ENCODE data around the gene MACF1.
A peak's percentile ranks its signal among the peaks of the same experiment; 100 is the strongest.
"Not testable (repeated sequence)": the region's sequence is repeated elsewhere in the genome, so short reads cannot be mapped to it uniquely, and the experiment has no call there.

Gene MACF1

DNA sequence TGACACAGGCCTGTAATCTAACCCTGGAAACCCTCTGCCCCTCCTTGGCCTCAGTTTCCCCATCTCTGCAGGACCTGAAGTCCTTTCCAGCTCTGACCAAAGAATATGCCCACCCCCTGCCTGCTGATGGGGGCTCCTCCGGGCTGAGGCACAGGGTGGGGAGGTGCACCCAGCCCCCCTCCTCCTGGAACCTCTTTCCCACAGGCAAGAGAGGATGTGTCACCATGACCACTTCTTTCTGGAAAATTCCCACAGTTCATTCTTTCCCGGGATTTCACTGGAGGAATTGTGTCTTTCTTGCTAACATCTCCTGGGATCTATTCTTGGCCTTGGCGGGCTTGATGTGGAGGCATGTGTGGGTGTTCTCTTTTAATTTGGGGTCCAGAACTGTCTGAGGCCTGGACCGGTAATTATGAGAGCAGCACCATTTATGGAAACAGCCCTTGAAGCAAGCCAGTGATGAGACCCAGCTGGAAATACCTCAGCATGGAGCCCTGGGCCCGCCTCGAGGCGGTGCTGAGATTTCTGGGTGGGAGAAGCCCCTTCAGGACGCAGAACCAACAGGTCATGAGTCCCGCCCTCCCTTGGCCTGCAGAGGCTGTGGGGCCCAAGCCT is 293.7 kb downstream of the MACF1 start:
- not testable (repeated sequence) for DNase-seq

DNA sequence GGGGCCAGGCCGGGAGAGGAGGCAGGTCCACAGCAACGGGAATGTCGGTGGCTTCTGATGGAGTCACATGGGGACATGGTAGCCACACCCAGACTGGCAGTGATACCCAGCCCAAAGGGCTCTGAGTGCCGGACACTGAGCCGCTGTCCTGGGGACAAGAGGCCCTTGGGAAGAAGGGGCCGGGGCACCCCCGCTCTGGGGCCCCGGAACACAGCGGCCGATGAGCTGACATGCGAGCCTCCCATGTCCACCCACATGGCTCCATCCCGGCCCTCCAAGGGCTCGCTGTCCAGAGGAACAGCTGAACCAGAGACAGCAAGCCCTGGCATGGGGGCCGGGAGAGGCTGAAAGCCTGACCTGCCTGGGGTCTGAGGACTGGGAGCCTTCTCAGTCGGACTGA is 294.3 kb downstream of the MACF1 start:
- not testable (repeated sequence) for DNase-seq

- DNase-seq = no peak
Measured at GRCh38 chr1:39499668-39500067, 295.2 kb downstream of the MACF1 start.

DNA sequence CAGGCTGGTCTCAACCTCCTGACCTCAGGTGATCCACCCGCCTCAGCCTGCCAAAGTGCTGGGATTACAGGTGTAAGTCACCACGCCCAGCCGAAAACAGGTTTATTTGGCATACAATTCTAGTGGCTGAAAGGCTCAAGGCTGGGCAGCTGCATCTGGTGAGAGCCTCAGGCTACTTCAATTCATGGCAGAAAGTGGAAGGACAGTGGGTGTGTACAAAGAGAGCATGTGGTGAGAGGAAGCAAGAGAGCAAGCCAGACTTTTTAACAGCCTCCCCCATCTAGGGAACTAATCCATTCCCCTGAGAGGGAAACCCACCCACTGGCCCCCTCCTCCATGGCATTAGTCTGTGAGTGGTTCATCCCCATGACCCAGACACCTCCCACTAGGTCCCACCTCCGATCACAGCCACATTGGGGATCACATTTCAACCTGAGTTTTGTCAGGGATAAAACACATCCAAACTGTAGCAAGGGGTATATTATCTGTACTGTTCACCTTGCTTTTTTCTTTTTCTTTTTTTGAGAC is 296.4 kb downstream of the MACF1 start:
- DNase-seq = no peak

- no peak for DNase-seq
Measured at GRCh38 chr1:39501666-39502065, 297.2 kb downstream of the MACF1 start.

GRCh38 chr1:39504436-39504835 is 299.9 kb downstream of the MACF1 start:
- not testable (repeated sequence) for DNase-seq

DNA sequence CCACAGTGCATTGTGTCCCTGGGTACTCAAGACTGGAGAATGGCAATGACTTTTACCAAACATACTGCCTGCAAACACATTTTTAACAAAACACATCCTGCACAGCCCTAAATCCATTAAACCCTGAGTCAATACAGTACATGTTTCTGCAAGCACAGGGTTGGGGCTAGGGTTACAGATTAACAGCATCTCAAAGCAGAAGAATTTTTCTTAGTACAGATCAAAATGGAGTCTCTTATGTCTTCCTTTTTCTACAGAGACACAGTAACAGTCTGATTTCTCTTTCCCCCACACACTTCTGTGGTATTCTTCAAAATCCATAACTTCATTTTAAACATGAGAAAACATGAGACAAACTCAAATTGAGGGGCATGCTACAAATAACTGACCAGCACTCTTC is 300.8 kb downstream of the MACF1 start:
- DNase-seq = no peak

- no peak for DNase-seq
Measured at GRCh38 chr1:39507230-39507928, 302.9 kb downstream of the MACF1 start.

DNA sequence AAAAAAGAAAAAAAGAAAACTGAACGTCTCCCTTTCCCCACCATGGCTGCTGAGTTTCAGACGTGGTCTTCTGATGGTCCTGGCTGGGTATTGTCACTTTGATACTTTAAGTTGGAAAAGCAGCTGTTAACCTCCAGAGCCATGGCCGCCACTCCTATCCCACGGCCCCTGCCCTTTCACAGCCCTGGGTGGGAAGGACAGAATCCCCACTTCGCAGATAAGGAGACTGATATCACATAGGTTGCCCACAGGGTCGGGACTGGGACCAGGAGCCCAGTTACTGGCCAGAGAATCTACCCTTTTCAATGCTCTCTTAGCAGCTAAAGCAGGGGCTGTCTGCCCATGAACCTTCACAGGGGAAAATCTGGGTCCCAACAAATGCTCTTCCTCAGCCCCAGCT is 303.8 kb downstream of the MACF1 start:
- DNase-seq = no peak

- DNase-seq = no peak
Measured at GRCh38 chr1:39508857-39509305, 304.4 kb downstream of the MACF1 start.

DNA sequence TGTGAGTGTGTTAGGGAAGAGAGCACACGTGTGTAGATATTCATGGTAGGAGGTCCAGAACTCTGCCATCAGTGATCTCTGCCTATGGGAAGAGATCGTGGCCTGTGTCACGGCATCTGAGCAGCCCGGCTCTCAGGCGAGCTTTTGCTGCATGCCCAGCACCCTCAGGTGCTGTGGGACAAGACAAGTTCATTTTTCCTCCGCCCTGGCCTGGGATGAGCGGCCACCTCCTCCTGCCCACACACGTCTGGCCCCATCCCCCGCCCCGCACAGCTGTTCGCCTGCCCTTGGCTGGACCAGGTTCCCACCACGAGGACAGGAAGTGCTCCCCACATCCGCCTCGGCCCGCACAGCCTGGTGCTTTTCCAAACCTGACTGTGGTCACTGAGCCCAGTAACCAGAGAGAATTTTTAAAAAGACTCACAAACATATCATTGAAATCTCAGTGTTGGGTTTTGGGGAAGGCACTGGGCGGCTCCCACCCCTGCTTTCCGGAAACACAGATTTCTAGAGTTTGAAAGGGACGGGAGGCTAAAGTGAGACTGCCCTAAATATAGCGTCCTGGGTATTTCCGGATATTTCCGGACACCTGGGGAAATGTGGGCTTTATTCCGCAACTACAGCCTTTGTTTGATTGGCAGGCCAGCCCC is 305.0 kb downstream of the MACF1 start:
- DNase-seq = peak in 1 of 2 donors; percentile 23

GRCh38 chr1:39510570-39511186 is 306.2 kb downstream of the MACF1 start:
- not testable (repeated sequence) for DNase-seq

DNA sequence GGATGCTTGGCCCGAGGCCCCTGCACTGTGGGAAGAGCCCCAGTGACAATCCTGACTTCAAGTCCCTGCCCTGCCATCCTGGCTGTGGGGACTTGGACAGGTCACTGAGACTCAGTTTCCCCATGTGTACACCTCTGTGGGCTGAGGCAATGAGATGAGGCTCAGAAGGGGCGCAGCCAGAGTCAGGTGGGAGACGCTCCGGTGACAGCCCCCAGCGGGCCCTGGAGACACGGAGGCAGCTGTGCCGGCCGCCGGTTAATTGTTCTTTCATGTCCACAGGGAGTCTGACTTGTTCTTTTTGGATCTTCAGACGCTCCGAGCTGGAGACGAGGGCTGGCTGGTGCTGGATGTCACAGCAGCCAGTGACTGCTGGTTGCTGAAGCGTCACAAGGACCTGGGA is 307.0 kb downstream of the MACF1 start:
- not testable (repeated sequence) for DNase-seq

- DNase-seq = not testable (repeated sequence)
Measured at GRCh38 chr1:39512234-39512847, 307.8 kb downstream of the MACF1 start.

DNA sequence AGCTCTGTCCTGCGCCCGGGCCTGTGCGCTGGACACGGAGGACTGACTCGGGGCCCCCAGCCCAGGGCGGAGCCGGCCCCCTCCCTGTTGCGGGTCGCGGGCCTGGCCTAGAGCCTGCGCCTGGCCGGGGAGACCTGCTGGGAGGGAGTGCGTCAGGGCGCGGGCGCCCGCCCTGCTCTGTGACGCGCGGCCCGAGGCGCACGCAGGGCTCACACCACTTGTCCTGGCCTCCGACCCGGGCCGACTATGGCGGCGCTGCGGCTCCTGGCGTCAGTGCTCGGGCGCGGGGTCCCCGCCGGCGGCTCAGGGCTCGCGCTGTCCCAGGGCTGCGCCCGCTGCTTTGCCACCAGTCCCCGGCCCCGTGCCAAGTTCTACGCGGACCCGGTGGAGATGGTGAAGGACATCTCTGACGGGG is 310.2 kb downstream of the MACF1 start:
- not testable (repeated sequence) for DNase-seq

GRCh38 chr1:39515131-39516086 is 310.9 kb downstream of the MACF1 start:
- DNase-seq = peak; percentile 28 to 35

DNA sequence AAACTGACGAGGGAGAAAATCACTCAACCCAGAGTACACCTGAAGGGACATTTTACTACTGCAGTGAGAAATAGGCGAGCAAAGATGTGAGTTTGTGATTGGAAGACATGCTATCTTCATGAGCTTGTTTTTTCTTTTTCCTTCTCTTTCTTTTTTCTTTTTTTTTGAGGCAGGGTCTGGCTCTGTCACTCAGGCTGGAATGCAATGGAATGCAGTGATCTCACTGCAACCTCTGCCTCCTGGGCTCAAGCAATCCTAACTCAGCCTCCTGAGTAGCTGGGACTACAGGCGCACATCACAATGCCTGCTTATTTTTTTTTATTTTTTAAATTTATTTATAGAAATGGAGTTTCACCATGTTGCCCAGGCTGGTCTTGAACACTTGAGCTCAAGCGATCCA is 312.3 kb downstream of the MACF1 start:
- not testable (repeated sequence) for DNase-seq

DNA sequence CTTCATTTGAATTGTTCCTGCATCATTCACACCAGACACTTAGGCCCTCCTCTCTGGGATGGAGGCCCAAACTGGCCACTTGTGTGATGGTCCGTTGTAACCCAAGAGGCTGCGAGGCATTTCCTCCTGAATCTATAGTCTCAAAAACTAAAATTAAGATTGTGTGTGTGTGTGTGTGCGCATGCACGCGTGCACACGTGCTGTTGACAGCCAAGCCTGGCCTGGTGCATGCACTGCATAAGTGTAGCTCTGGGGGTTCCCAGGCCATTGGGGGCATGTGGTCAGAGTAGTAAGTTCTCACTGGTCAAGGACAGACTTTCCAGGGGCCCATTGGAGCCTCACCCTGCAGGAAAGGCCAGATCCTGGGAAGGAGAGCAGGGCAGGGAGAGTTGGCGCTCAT is 313.4 kb downstream of the MACF1 start:
- not testable (repeated sequence) for DNase-seq

DNA sequence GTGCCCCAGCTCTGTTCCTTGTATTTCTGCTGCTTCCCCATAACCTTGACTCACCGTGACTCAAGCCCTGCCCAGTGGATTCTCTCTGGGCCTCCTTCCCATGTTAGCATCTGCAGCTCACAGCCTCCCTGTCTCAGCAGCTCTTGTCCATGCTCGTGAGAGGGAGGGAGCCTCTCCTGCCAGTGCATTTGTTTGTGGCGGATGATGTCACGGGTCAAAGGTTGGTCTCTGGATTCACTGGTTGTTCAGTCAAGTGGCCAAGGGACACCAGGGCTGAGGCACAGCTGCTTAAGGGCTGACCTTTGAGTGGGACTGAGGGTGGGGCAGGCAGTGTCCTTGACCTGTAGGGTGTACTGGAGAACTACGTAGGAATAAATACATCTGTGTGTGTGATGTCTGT is 314.9 kb downstream of the MACF1 start:
- not testable (repeated sequence) for DNase-seq

GRCh38 chr1:39522221-39522620 is 317.7 kb downstream of the MACF1 start:
- DNase-seq = not testable (repeated sequence)

All from stimulated activated CD4-positive, alpha-beta T cell treated with anti-CD3 and anti-CD28 coated beads, Interleukin-2, amount 100 ng/mL, for 24 hours (primary cell).